ENCODE measurements around the gene ZNF516.

The ZNF516 gene

DNA sequence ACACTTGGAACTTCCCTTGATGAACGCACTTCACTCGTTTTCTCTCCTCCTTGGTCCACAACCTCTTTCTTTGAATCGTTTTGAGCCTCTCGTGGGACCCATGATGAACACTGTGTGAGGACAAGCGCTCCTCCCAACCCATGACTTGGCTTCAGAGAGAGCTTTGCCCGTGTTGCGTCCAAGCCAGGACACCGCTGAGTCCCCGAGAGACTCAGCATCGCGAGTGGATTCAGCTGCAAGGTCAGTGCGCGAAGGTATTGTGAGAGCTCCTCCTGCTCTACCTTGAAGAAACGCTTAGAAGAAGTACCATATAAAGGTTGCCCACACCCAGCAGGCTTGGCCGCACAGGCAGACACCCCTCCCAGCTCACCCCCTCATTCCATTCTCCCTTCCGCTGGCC lies 58.7 kb downstream of the ZNF516 start:
- H3K27me3 Mint-ChIP-seq = no peaks in the 10 kb centered on the region
- no peak overlapping the region for H3K4me3 Mint-ChIP-seq
- no peaks in the 10 kb centered on the region for H3K9me3 Mint-ChIP-seq
- H3K27ac Mint-ChIP-seq = no peak overlapping the region
- H3K36me3 Mint-ChIP-seq = peaks cover 19% of the 10 kb centered on the region
- H3K4me1 Mint-ChIP-seq = peaks cover 15% of the 10 kb centered on the region

DNA sequence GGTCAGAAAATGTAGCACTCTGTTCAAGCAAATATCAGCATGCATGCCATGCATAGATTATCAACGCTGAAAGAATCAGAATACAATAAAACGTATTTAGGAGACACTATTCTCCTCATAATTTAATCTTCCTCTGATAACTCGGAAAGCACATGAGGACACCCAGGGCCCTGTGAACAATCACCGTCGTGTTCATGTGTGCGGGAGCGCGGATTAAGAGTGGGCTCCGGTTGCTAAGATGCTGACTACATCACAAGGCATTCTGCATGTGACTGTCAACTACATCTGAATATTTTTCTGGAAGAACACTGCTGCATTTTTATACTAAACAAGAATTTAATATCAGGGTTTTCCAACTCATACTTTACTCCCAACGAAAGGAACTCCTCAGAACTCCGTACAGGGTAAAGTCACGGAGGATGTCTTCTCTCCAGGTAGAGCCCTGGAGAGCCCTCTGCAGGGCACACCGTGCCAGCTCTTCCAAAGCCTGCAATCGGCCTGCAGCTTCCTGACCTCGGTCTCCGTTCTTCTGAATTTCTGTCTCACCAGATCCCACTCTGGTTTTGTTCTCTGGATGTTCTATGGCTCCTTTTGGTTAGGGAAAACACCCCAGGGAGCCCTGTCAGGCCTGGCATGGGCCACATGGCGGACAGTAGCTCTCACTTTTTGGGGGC lies 59.6 kb downstream of the ZNF516 start:
- Mint-ChIP-seq H3K9me3 (no peaks in the 10 kb centered on the region), H3K36me3 (peaks cover 17% of the 10 kb centered on the region), H3K4me1 (peaks cover 20% of the 10 kb centered on the region), H3K4me3 (no peak overlapping the region), H3K27ac (no peak overlapping the region), H3K27me3 (no peaks in the 10 kb centered on the region)

DNA sequence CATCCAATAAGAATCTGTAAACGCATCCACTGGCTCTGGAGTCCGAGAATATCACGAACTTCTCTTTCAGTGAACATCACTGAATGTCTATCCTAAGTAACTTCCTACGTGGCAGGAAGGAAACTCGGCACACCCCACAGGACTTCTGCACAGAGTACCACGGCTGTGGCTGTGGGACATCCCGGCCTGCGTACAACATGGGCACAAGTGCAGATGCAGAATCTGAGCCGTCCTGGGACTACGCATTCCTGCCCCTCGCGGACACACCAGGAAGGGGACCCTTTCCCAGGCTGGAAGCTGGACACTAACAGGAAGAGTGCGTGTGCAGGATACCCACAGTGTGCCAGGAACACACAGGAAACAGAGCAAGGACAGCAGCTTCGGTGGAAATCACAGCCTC lies 60.6 kb downstream of the ZNF516 start:
- Mint-ChIP-seq H3K27me3 (no peaks in the 10 kb centered on the region), H3K9me3 (no peaks in the 10 kb centered on the region), H3K36me3 (peaks cover 15% of the 10 kb centered on the region), H3K4me3 (no peak overlapping the region), H3K27ac (no peak overlapping the region), H3K4me1 (peaks cover 28% of the 10 kb centered on the region)

DNA sequence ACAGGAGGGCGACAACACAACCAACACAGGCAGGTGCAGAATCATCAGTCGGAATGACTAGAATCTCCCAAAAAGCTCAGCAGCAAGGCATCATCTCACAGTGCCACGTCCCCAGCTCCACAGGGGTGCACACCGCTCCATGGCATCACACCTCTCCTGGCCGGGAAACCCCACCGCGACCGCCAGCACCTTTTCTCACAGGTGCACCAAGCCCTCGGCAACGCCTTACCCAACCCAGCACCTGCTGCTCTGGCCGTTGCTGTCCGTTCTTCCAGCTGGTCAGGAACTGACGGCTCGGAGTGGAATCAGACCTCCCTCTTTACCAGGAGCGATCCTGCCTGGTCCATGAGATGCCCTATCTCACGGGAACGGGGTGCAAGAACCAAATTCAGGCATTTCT lies 61.3 kb downstream of the ZNF516 start:
- Mint-ChIP-seq H3K4me3 (no peak overlapping the region), H3K9me3 (no peaks in the 10 kb centered on the region), H3K27ac (no peak overlapping the region)

DNA sequence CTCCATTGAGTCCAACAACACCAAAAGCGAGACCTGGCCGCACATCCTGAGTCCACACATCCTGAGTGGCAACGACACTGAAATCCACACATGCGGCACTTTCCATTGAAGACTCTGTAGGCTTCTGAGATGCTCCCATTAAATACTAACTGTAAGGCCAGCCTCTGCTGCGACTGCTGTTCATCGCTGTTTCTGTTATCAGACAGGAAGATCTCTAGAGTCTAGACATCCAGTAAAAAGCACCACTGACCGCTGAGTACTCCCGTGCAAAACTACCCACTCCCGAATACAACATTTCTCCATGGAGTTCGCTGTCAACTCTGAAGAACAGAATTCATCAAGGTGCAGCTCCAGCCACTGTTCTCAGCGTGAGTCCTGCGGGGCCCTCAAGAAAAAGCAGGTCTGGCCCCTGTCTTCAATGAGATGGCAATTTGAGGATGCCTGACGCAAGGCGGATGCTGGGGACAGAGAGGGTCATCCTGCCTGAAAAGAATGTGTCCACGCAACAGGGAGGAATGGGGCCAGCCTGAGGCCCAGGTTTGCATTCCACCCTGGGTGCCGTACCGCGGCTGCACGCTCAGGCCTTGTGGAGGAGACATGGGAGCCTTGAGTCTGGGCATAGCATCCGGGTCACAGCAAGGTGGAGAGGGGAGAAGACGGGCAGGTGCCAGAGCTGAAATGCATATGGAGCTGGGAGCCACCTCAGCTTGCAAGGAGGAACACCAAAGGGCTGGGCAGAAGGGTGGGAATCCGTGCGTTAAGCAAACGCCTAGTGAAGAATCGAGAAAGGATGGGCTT lies 61.9 kb downstream of the ZNF516 start:
- H3K4me1 Mint-ChIP-seq = peaks cover 36% of the 10 kb centered on the region
- H3K36me3 Mint-ChIP-seq = peaks cover 12% of the 10 kb centered on the region
- no peak overlapping the region for H3K4me3 Mint-ChIP-seq
- H3K27ac Mint-ChIP-seq = no peak overlapping the region
- H3K9me3 Mint-ChIP-seq = no peaks in the 10 kb centered on the region
- no peaks in the 10 kb centered on the region for H3K27me3 Mint-ChIP-seq

More for the DNA sequence above, 61.3 kb downstream of the ZNF516 start:
- H3K36me3 Mint-ChIP-seq = peaks cover 12% of the 10 kb centered on the region
- no peaks in the 10 kb centered on the region for H3K27me3 Mint-ChIP-seq
- H3K4me1 Mint-ChIP-seq = peaks cover 30% of the 10 kb centered on the region

DNA sequence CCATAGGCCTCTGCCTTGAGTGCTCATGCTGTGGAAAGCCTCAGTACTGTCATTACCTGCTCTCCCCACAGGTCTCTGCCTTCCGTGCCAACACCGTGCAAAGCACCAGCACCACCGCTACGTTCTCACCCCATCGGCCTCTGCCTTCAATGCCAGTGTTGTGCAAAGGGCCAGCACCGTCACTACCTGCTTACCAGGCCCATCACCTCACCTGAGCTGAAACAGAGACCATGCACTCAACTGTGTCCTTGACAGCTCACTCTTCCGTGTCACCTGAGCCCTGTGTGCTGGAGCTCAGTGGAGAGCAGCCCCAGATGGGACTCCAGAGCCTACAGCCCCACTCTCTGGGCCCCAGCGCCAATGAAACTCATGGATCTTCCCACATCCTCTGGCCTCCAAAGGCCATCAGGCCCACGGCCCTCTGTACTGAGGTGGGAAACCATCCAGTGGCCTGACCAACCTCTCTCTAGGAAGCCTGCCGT lies 62.7 kb downstream of the ZNF516 start:
- H3K27me3 Mint-ChIP-seq = no peaks in the 10 kb centered on the region
- peaks cover 42% of the 10 kb centered on the region for H3K4me1 Mint-ChIP-seq
- H3K36me3 Mint-ChIP-seq = peaks cover 8% of the 10 kb centered on the region
- H3K4me3 Mint-ChIP-seq = no peak overlapping the region
- no peaks in the 10 kb centered on the region for H3K9me3 Mint-ChIP-seq
- peak overlapping the region; percentile 43 for H3K27ac Mint-ChIP-seq

DNA sequence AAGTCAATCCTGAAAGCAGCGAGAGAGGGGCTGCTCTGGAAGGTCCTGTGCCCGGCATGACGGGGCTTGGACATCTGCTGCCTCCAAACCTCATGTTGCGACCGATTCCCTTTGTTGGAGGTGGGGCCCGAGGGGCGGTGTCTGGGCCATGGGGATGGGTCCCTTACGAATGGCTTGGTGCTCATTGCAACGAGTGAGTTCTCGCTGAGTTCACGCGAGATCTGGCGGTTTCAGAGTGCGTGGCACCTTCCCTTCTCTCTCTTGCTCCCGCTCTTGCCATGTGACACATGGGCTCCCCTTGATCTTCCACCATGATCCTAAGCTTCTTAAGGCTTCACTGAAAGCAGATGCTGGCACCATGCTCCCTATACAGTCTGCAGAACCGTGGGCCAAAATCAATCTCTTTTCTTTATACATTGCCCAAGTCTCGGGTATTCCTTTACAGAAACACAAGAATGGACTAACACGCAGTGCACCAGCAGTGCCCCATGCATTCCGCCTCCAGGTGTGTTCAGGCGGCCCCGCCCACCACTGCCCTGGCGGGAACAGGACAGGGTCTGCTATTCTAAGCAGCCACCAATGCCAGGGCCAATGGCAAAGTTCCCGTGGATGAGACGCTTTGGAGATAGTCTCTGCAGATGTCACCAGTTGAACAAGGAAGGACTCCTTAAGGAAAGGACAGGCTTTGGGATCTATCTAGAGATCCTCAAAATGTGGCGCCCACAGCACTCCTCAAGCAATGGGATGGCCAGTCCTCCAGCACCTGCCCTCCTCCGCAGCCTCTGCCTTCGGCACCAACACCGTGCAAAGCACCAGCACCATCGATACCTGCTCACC lies 63.4 kb downstream of the ZNF516 start:
- peaks cover 48% of the 10 kb centered on the region for H3K4me1 Mint-ChIP-seq
- no peak overlapping the region for H3K27ac Mint-ChIP-seq
- H3K27me3 Mint-ChIP-seq = no peaks in the 10 kb centered on the region
- H3K36me3 Mint-ChIP-seq = peaks cover 7% of the 10 kb centered on the region
- H3K4me3 Mint-ChIP-seq = no peak overlapping the region
- no peaks in the 10 kb centered on the region for H3K9me3 Mint-ChIP-seq

DNA sequence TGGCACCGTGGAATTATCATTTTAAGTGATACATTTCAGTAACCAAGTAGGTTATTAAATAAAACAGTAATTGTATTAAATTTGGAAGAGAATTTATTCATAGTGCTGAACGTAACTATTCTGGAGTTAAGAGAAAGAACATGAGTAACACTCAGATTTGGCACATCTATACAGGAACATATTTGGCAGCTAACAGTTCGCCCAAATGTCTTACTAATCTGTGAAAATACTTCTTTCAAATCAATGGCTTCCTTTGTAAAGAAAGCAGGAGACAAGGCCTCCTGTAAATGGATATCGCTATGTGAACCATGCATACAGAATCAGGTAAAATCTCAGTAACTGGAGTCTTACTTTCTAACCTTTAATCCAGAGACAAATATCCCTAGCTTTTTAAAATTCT lies 64.4 kb downstream of the ZNF516 start:
- Mint-ChIP-seq H3K36me3 (peaks cover 7% of the 10 kb centered on the region), H3K4me1 (peaks cover 56% of the 10 kb centered on the region), H3K9me3 (no peaks in the 10 kb centered on the region), H3K27ac (no peak overlapping the region), H3K27me3 (no peaks in the 10 kb centered on the region), H3K4me3 (no peak overlapping the region)

DNA sequence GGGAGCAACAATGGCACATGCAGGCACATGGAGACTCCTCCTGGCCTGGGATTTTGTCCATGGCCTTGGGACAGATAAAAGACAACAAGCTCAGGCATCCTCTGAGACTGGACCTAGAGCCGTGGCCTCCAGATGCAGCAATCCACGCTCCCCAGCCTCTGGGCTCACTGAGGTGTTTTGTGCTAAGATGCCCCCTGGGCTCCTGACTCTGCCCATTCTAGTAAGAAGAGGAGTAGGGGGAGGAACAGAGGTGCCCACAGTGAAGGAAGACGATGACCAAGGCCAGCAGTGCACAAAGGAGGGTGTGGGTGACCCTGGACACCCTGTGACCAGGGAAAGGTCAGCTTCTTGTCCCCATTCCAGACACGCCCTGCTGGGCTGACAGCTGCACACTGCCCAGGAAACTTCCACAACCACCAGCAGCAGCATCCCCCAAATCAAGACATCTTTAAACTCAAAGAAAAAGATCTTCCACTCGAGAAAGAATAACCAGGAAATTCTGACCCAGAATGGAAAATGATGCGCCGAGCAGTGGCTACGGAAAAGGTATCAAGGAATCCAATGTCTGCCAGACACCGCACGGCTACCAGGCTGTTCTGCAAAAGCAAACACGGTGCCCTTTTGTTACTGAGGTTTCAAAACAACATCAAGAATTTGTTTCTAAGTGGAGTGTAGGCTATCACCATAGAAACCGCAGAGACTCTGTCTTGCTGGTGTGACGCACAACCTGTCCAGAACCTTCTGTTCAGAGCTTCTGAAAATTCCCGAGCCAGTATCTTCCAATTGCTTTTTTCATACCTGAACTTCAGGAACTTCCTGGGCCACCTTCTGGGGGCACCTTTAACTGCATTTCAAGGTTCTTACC lies 65.5 kb downstream of the ZNF516 start:
- Mint-ChIP-seq H3K4me3 (no peak overlapping the region), H3K27ac (no peak overlapping the region), H3K27me3 (no peaks in the 10 kb centered on the region), H3K36me3 (peaks cover 7% of the 10 kb centered on the region), H3K4me1 (peaks cover 65% of the 10 kb centered on the region), H3K9me3 (no peaks in the 10 kb centered on the region)

DNA sequence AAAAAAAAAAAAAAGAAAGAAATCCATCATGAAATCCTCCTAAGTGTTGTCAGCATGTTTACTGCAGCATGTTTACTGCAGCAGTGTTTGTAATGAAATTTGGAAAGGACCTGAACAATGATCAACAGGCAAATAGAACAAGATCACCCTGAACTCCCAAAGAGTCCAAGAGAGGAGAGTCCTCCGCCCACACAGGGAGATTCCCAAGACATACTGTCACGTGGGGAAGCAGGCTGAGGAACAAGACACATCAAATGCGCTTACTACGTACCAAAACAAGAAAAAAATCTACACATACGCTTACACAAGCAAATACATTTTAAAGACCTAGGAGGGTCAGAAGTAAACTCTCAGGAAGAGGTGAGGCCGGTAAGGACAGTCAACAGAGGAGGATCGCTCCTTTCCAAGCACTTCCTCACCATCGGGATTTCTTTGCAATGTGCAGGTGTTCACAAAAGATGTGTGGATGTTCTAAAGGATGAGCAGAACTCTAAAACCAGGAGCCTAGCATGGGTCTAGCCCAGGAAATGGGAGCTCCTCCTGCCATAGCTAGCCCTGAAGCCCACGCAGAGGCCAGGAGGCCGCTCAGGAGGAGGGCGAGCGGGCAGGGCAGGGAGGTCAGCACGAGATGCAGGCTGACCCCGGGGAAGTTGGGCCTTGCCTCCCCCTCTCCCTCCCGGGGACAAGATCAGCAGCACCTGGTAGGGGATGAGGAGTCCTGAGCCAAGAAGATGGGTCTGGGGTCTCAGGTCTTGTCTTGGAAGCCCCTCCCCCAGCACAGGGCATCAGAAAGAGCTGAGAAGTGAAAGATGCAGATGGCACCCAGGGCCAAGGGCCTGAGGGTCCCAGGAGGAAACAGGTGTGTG lies 66.4 kb downstream of the ZNF516 start:
- peaks cover 7% of the 10 kb centered on the region for H3K36me3 Mint-ChIP-seq
- H3K4me1 Mint-ChIP-seq = peaks cover 65% of the 10 kb centered on the region
- no peak overlapping the region for H3K27ac Mint-ChIP-seq
- H3K4me3 Mint-ChIP-seq = no peak overlapping the region
- no peaks in the 10 kb centered on the region for H3K27me3 Mint-ChIP-seq
- no peaks in the 10 kb centered on the region for H3K9me3 Mint-ChIP-seq

DNA sequence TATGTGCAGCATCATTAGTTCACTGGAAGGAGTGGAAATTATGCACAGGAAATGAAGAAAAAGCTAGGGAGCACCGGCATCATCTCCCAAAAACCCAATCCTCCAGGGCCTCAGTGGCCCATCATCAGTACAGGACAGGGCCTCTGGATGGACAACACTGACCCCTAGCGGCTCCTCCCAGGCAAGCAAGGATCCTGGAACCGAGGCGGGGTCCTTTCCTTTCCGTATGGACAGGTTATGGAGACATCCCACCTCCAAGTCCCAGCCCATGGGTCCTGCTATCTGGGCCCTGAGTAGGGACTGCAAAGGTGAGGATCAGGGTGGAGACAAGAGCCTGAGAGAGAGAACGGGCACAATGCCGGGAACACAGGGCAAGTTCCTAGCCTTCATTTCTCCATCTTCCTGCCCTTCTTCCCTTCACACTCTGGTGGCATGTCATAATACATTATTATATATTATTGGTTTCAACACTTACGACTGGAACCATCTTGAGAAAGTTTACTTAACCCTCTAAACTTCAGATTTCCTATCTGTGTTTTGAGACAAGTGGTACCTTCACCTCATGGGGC lies 68.2 kb downstream of the ZNF516 start:
- no peaks in the 10 kb centered on the region for H3K9me3 Mint-ChIP-seq
- no peaks in the 10 kb centered on the region for H3K36me3 Mint-ChIP-seq
- no peak overlapping the region for H3K4me3 Mint-ChIP-seq
- H3K27ac Mint-ChIP-seq = no peak overlapping the region
- no peaks in the 10 kb centered on the region for H3K27me3 Mint-ChIP-seq
- H3K4me1 Mint-ChIP-seq = peaks cover 69% of the 10 kb centered on the region

DNA sequence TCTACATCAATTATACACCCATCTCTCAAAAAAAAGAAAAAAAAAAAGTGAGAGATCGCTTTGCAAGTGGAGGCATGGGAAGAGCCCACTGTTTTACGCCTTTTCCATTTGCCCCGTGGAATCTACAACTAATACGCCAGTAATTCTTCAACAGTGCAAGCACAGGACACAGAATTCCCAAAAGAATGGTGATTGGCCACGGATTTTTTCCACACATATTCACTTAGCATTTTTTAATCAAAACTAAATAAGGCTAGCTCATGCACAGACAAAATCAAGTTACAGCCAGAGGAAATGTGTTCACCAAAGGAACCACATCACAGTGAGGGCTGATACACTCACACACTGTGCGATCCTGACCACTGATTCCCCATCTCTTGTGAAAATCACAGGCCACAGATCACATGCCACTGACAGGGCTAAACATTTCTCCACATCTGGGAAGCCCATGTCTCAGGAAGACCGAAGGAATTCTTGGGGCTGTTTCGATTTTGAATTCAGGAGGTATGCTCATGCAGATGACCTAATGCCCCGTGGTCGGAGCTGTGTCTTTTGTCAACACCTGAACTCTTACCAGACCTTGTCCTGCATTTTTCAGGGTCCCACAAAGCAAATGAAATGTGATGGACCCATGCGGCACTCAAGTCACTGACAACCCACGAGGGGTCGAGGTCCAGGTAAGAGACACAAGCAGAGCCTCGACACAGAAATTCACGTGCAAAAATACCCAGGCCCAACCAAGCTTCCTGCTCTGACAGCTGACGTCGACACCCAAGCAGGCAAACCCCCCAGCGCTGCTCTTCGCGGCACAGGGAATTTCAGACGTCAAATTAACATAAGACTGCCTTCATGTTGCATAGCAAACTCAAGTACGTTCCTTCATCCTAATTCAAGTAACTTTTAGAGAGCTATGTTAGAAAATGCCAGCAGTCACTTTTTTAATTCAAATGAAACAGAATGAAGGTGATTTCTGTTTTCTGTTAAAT lies 69.6 kb downstream of the ZNF516 start:
- H3K27me3 Mint-ChIP-seq = no peaks in the 10 kb centered on the region
- H3K9me3 Mint-ChIP-seq = no peaks in the 10 kb centered on the region
- no peak overlapping the region for H3K27ac Mint-ChIP-seq
- no peak overlapping the region for H3K4me3 Mint-ChIP-seq
- peaks cover 71% of the 10 kb centered on the region for H3K4me1 Mint-ChIP-seq
- H3K36me3 Mint-ChIP-seq = no peaks in the 10 kb centered on the region

DNA sequence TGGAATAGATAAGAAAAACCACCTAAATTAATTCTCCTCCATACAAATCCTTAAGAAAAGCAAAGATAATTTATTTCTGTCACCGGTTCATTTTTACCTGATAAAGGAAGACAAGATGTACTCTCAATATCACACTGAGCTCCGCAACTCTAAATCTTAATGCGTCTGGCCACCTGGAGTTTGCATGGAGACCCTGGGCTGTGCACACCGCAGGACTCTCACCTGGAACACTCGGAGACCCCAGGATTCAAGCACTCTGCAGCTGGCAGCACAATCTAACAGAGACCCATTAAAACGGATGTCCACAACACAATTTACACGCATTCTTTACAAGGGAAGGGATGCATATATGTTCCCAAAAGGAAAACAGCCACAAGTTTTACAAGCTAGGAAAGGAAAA lies 72.2 kb downstream of the ZNF516 start:
- Mint-ChIP-seq H3K27ac (no peak overlapping the region), H3K36me3 (no peaks in the 10 kb centered on the region), H3K27me3 (no peaks in the 10 kb centered on the region), H3K4me1 (peaks cover 58% of the 10 kb centered on the region), H3K4me3 (no peak overlapping the region), H3K9me3 (no peaks in the 10 kb centered on the region)

All from activated naive CD4-positive, alpha-beta T cell treated with anti-CD3 and anti-CD28 coated beads, Interleukin-2, amount 50 U/mL, for 24 hours (primary cell).